Muscle layer of colon (tissue), 2 donors: ENCODE measurements around the gene ASCL5.

Source experiments
- H3K27ac ChIP-seq: one replicate; pipeline ENCODE4 v1.7.0; 2013; ENCODE audit warnings: low read depth, mild to moderate bottlenecking, low read length, moderate library complexity
- H3K27me3 ChIP-seq, 2 donors: one replicate each; pipeline ENCODE4 v1.7.0; 2013; ENCODE audit warnings: low read length in 2 of 2, mild to moderate bottlenecking in 2 of 2; ENCODE audit not compliant: insufficient read depth in 2 of 2, control insufficient read depth in 1 of 2
- H3K36me3 ChIP-seq: one replicate; pipeline ENCODE4 v1.7.0; 2013; ENCODE audit warnings: mild to moderate bottlenecking, low read length; ENCODE audit not compliant: insufficient read depth
- H3K4me1 ChIP-seq: one replicate; pipeline ENCODE4 v1.7.0; 2013; ENCODE audit warnings: mild to moderate bottlenecking, low read length; ENCODE audit not compliant: insufficient read depth
- H3K4me3 ChIP-seq, 2 donors: one replicate each; pipeline ENCODE4 v1.7.0; 2013; ENCODE audit warnings: low read length in 2 of 2, low read depth in 1 of 2, mild to moderate bottlenecking in 1 of 2, moderate library complexity in 1 of 2
- H3K9ac ChIP-seq: one replicate; pipeline ENCODE4 v1.7.0; 2013; ENCODE audit warnings: low read length
- H3K9me3 ChIP-seq: one replicate; pipeline ENCODE4 v1.7.0; 2013; ENCODE audit warnings: mild to moderate bottlenecking, low read length
- donor health status: abdominal sarcoma.
- donor health status: Adenocarcinoma of cecum.

The ASCL5 gene

GRCh38 chr1:201126832-201127754 lies at the start of gene ASCL5:
TSS of gene ASCL5 (minus strand) at chr1:201127184. CDS start at chr1:201115372, 11,812 bp downstream.
- Histone ChIP-seq H3K9ac (no peak within 1 kb of the TSS), H3K27ac (no peak within 1 kb of the TSS), H3K4me3 (no peak within 1 kb of the TSS), H3K9me3 (no peaks in the 10 kb centered on the region), H3K4me1 (peaks cover 4% of the 10 kb centered on the region), H3K36me3 (no peaks in the 10 kb centered on the region), H3K27me3 (peaks cover 8% of the 10 kb centered on the region in 2 donors)

- no peak overlapping the region for H3K9ac ChIP-seq
- no peaks in the 10 kb centered on the region for H3K9me3 ChIP-seq
- no peak overlapping the region for H3K4me3 ChIP-seq
- H3K27me3 ChIP-seq = no peaks in the 10 kb centered on the region
- no peaks in the 10 kb centered on the region for H3K36me3 ChIP-seq
- no peak overlapping the region for H3K27ac ChIP-seq
- H3K4me1 ChIP-seq = no peaks in the 10 kb centered on the region
These were observed 49.0 kb upstream of the ASCL5 start for GRCh38 chr1:201175820-201176500.

- H3K4me1 ChIP-seq = peaks cover 6% of the 10 kb centered on the region
- H3K9me3 ChIP-seq = no peaks in the 10 kb centered on the region
- H3K27me3 ChIP-seq = no peaks in the 10 kb centered on the region
- no peak overlapping the region for H3K4me3 ChIP-seq
- H3K36me3 ChIP-seq = no peaks in the 10 kb centered on the region
- H3K9ac ChIP-seq = no peak overlapping the region
- no peak overlapping the region for H3K27ac ChIP-seq
These were observed 46.8 kb upstream of the ASCL5 start for GRCh38 chr1:201173736-201174135.

- Histone ChIP-seq H3K36me3 (no peaks in the 10 kb centered on the region), H3K9ac (no peak overlapping the region), H3K4me3 (no peak overlapping the region), H3K27me3 (no peaks in the 10 kb centered on the region), H3K9me3 (no peaks in the 10 kb centered on the region), H3K4me1 (peaks cover 6% of the 10 kb centered on the region), H3K27ac (no peak overlapping the region)
These were observed 46.1 kb upstream of the ASCL5 start for GRCh38 chr1:201172999-201173610.

GRCh38 chr1:201172326-201172725 lies 45.3 kb upstream of the ASCL5 start:
- H3K4me3 ChIP-seq = no peak overlapping the region
- H3K36me3 ChIP-seq = no peaks in the 10 kb centered on the region
- H3K27me3 ChIP-seq = no peaks in the 10 kb centered on the region
- no peaks in the 10 kb centered on the region for H3K9me3 ChIP-seq
- peaks cover 6% of the 10 kb centered on the region for H3K4me1 ChIP-seq
- no peak overlapping the region for H3K27ac ChIP-seq
- H3K9ac ChIP-seq = no peak overlapping the region

GRCh38 chr1:201171063-201172036 lies 44.4 kb upstream of the ASCL5 start:
- Histone ChIP-seq H3K9me3 (no peaks in the 10 kb centered on the region), H3K27ac (peak overlapping the region; percentile 57), H3K4me1 (peaks cover 6% of the 10 kb centered on the region), H3K9ac (peak overlapping the region; percentile 72), H3K27me3 (no peaks in the 10 kb centered on the region), H3K36me3 (no peaks in the 10 kb centered on the region), H3K4me3 (peak overlapping the region; percentile 43 to 74)

GRCh38 chr1:201170533-201171062 lies 43.6 kb upstream of the ASCL5 start:
- Histone ChIP-seq H3K4me1 (peaks cover 6% of the 10 kb centered on the region), H3K27me3 (no peaks in the 10 kb centered on the region), H3K4me3 (peak overlapping the region; percentile 43 to 74), H3K27ac (peak overlapping the region; percentile 57), H3K9me3 (no peaks in the 10 kb centered on the region), H3K36me3 (no peaks in the 10 kb centered on the region), H3K9ac (peak overlapping the region; percentile 72)

- H3K4me1 ChIP-seq = peaks cover 6% of the 10 kb centered on the region
- H3K9ac ChIP-seq = no peak overlapping the region
- peak overlapping the region; percentile 57 for H3K27ac ChIP-seq
- H3K36me3 ChIP-seq = no peaks in the 10 kb centered on the region
- peak overlapping the region; percentile 43 to 74 for H3K4me3 ChIP-seq
- no peaks in the 10 kb centered on the region for H3K9me3 ChIP-seq
- no peaks in the 10 kb centered on the region for H3K27me3 ChIP-seq
These were observed 43.1 kb upstream of the ASCL5 start for GRCh38 chr1:201169971-201170532.

GRCh38 chr1:201169203-201169602 lies 42.2 kb upstream of the ASCL5 start:
- no peak overlapping the region for H3K9ac ChIP-seq
- peaks cover 6% of the 10 kb centered on the region for H3K4me1 ChIP-seq
- H3K27ac ChIP-seq = no peak overlapping the region
- no peak overlapping the region for H3K4me3 ChIP-seq
- no peaks in the 10 kb centered on the region for H3K27me3 ChIP-seq
- H3K9me3 ChIP-seq = no peaks in the 10 kb centered on the region
- no peaks in the 10 kb centered on the region for H3K36me3 ChIP-seq
